ENCODE results near the gene TBC1D14. TPM values are rescaled to one million over a fixed set of nuclear protein-coding genes. Genes with fewer than 3 reads are reported as not detected.

Gene TBC1D14
- total and polyA plus RNA-seq, 4 donors: 12.9 to 59.7 (median 25.9) TPM

DNA sequence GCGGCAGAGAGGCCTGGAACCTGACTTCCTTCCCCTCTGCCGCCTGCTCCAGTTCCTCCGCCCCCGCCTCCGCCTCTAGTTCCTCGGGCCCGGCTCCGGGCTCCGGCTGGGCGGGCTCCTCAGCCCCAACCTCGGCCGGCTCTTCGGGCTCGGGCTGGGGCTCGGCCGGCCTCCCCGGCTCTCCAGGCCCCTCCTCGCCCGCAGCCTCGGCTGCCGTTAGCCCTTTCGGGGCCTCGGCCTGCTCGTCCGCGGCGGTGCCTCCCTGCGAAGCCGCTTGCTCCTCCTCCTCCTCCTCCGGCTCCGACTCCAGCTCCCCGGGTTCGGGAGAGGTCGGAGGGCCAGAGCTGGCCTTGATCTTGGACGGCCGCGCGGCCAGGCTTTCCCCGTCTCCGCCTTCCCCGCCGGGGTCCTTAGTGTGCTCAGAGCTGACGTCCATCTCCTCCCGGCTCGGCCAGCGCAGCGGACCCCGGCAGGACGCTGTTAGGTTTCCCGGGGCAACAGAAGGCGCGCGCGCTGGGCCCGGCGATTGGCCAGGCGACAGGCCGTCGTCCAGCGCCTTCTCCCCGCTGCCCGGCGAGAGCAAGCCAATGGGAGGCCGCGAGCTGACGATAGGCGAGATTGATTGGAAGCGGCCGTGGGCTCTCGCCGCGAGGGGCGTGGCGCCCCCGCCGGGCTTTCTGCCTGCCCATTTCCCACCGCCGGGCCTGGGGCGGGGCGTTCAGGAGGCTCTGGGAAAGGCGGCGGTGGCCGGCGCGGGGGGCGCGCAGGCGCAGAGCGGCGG lies 133.1 kb downstream of the TBC1D14 start:
- whole genome bisulfite sequencing, 2 donors: 0% methylated on average over 81 to 90 of the region's 90 CpGs
- Histone ChIP-seq H3K27me3 (ENCODE audit: control insufficient read depth in 1 of 2, insufficient read depth in 2 of 2, low read length in 1 of 2) (no peaks in the 10 kb centered on the region), H3K9me3 (ENCODE audit: control insufficient read depth, low read length) (no peaks in the 10 kb centered on the region), H3K4me3 (ENCODE audit: low read length in 2 of 2) (peak overlapping the region; percentile 18 to 60), H3K4me1 (ENCODE audit: control insufficient read depth in 1 of 2, insufficient read depth in 2 of 2, low read length in 2 of 2) (no peaks in the 10 kb centered on the region), H3K27ac (ENCODE audit: low read depth in 1 of 2, low read length in 2 of 2) (peak overlapping the region in 1 of 2 donors; percentile 53), H3K36me3 (ENCODE audit: control insufficient read depth in 1 of 2, insufficient read depth in 2 of 2, low read length in 1 of 2) (no peaks in the 10 kb centered on the region)
- ATAC-seq (ENCODE audit: low FRiP score) (peak; percentile 98), DNase-seq (peak; percentile 98 to 99)
- intact Hi-C loops (cut with DNase I): loop anchor here (1.0 to 5.0 kb wide), 5 partner anchors 26 to 325 kb away; partner anchors contain the start of genes GRPEL1 (in 2 of the 2) and BLOC1S4 (in 1 of the 2)

DNA sequence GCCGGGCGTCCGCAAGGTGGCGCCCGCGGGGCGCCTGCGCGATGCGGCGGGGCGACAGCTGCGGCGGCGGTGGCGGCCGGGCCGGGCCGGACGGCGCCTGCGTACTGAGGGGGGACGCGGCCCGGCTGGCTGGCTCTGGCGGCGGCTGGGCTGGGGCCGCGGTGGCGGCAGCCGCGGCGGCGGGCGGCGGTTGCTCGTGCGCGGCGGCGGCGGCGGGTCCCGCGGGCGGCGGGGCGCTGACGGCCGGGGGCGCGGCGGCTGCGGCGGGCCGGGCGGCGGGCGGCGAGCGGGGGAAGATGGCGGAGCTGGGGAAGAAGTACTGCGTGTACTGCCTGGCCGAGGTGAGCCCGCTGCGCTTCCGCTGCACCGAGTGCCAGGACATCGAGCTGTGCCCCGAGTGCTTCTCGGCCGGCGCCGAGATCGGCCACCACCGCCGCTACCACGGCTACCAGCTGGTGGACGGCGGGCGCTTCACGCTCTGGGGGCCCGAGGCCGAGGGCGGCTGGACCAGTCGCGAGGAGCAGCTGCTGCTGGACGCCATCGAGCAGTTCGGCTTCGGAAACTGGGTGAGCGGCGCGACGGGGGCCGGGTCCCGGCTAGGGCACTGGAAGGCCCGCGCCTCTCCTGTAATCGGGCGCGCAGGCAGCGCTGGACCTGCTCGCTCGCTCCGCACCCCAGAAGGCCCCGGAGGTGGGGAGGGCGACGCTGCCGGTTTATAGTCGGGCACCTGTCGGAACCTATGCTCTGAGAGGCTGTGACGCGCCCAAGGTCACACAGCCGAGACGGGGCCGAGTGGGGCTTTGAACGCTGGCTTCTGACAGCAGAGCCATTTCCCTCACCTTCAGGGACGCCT lies 133.9 kb downstream of the TBC1D14 start, which contains the start of gene TADA2B:
Gene TADA2B (plus strand): TSS at position 89 of the 853 bp plus-strand sequence. CDS start 208 bp downstream, at position 297.
- H3K27me3 ChIP-seq (ENCODE audit: control insufficient read depth in 1 of 2, insufficient read depth in 2 of 2, low read length in 1 of 2): no peaks in the 10 kb centered on the region
- no peaks in the 10 kb centered on the region for H3K4me1 ChIP-seq (ENCODE audit: control insufficient read depth in 1 of 2, insufficient read depth in 2 of 2, low read length in 2 of 2)
- H3K9me3 ChIP-seq (ENCODE audit: control insufficient read depth, low read length): no peaks in the 10 kb centered on the region
- H3K4me3 ChIP-seq (ENCODE audit: low read length in 2 of 2): peak within 1 kb of the TSS; percentile 46 to 93
- intact Hi-C loops (cut with DNase I): loop anchor here (1.0 to 5.0 kb wide), 5 partner anchors 25 to 326 kb away; partner anchors contain the start of genes GRPEL1 (in 2 of the 2) and BLOC1S4 (in 1 of the 2)
- no peaks in the 10 kb centered on the region for H3K36me3 ChIP-seq (ENCODE audit: control insufficient read depth in 1 of 2, insufficient read depth in 2 of 2, low read length in 1 of 2)
- DNase-seq: peak; percentile 67 to 86
- 0 to 1% methylated on average over 76 to 119 of the region's 119 CpGs for WGBS, 2 donors
- ATAC-seq (ENCODE audit: low FRiP score): peak; percentile 41
- peak within 1 kb of the TSS; percentile 63 to 93 for H3K27ac ChIP-seq (ENCODE audit: low read depth in 1 of 2, low read length in 2 of 2)

DNA sequence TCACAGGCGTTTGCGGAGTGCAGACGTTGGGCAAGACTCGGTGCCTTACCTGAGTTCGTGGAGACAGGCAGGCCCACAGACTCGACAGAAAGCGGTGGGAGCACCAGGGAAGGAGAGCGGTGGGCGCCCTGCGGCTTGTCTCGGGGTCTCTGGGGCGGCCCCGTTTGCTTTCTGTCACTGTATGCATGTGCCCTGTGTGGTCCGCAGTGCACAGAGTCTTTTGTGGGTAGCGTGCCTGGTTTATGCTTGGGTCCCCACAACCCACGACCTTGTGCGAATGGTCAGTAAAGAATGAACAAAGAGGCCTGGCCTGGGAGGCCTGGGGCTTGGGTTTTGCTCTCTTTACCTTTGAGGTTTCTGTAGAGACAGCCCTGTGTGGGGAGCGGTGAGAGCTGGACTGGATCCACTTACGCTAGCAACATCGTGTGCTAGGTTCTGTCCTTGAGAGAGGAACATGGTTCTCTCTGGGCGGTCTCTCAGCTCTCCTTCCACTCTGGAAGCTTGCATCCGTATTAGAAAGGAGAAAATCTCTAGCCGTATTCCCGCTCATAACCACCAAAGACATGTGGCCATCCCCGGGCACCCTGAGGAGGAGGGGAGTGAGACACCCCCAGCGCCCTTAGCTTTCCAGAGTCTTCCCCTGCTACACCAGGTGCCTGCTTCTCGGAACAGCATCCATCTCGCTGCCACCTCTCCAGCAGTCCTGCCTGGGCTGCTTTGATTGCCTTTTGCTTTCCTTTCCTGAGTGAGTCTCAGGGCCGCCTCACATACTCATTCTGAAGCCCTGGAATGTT lies 134.7 kb downstream of the TBC1D14 start:
- DNase-seq (peak; percentile 41 to 60), ATAC-seq (ENCODE audit: low FRiP score) (no peak)
- H3K4me1 ChIP-seq (ENCODE audit: control insufficient read depth in 1 of 2, insufficient read depth in 2 of 2, low read length in 2 of 2): no peaks in the 10 kb centered on the region
- no peaks in the 10 kb centered on the region for H3K9me3 ChIP-seq (ENCODE audit: control insufficient read depth, low read length)
- H3K27me3 ChIP-seq (ENCODE audit: control insufficient read depth in 1 of 2, insufficient read depth in 2 of 2, low read length in 1 of 2): no peaks in the 10 kb centered on the region
- intact Hi-C loops (cut with DNase I): loop anchor here (5.0 kb wide), 2 partner anchors 57 to 327 kb away; partner anchors contain the start of gene BLOC1S4 (in 1 of the 2)
- H3K27ac ChIP-seq (ENCODE audit: low read depth in 1 of 2, low read length in 2 of 2): peak overlapping the region in 1 of 2 donors; percentile 93
- no peaks in the 10 kb centered on the region for H3K36me3 ChIP-seq (ENCODE audit: control insufficient read depth in 1 of 2, insufficient read depth in 2 of 2, low read length in 1 of 2)
- peak overlapping the region; percentile 46 to 93 for H3K4me3 ChIP-seq (ENCODE audit: low read length in 2 of 2)
- 6 to 7% methylated on average over 29 of the region's 29 CpGs for WGBS, 2 donors

DNA sequence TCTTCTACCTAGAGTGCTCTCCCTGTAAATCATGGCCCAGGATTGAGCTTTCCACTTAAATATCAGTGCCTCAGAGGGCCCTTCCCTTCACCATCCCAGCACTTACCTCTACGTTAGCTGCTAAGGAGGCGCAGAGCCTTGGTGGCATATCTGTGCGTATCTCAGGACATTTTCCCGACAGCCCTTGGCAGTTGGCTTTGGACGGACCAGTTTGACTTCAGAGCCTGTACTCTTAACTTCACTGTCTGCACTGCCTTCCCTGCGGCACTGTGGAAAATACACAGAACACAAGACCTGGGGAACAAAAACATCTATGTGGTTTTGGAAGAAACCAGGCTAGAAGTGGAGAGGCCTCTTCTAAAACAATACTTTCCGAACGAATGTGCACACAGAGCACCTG lies 135.9 kb downstream of the TBC1D14 start:
- WGBS, 2 donors: 75 to 80% methylated on average over 8 of the region's 8 CpGs
- no peak overlapping the region for H3K4me3 ChIP-seq (ENCODE audit: low read length in 2 of 2)
- intact Hi-C loops (cut with DNase I): no loop called here
- H3K27me3 ChIP-seq (ENCODE audit: control insufficient read depth in 1 of 2, insufficient read depth in 2 of 2, low read length in 1 of 2): no peaks in the 10 kb centered on the region
- no peaks in the 10 kb centered on the region for H3K9me3 ChIP-seq (ENCODE audit: control insufficient read depth, low read length)
- H3K36me3 ChIP-seq (ENCODE audit: control insufficient read depth in 1 of 2, insufficient read depth in 2 of 2, low read length in 1 of 2): no peaks in the 10 kb centered on the region
- H3K4me1 ChIP-seq (ENCODE audit: control insufficient read depth in 1 of 2, insufficient read depth in 2 of 2, low read length in 2 of 2): no peaks in the 10 kb centered on the region
- ATAC-seq (ENCODE audit: low FRiP score): no peak
- peak in 1 of 2 donors; percentile 30 for DNase-seq
- no peak overlapping the region for H3K27ac ChIP-seq (ENCODE audit: low read depth in 1 of 2, low read length in 2 of 2)

- WGBS, 2 donors: 76 to 78% methylated on average over 23 of the region's 23 CpGs
- no peaks in the 10 kb centered on the region for H3K4me1 ChIP-seq (ENCODE audit: control insufficient read depth in 1 of 2, insufficient read depth in 2 of 2, low read length in 2 of 2)
- intact Hi-C loops (cut with DNase I): no loop called here
Measured at GRCh38 chr4:7045961-7046921, 136.6 kb downstream of the TBC1D14 start.

DNA sequence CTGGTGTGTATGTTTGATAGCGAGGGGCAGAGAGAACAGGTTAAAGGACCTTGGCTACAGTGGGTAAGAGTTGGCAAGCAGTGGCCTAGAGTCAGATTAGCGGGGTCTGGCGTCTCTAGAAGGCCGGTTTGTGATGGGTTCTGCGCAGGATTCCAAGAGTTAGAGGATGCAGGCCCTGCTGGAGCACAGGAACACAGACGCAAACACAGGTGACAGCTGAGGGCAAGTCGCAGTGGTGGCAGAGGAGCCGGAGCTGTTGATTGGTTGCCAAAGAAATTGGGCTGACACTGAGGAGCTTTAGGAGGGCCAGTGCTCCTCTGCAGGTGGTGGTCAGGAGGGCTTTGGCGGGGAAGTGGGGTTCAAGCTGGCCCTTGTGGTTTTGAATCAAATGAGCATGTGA lies 137.3 kb downstream of the TBC1D14 start:
- no peaks in the 10 kb centered on the region for H3K9me3 ChIP-seq (ENCODE audit: control insufficient read depth, low read length)
- DNase-seq (peak in 1 of 2 donors; percentile 59), ATAC-seq (ENCODE audit: low FRiP score) (no peak)
- no peaks in the 10 kb centered on the region for H3K4me1 ChIP-seq (ENCODE audit: control insufficient read depth in 1 of 2, insufficient read depth in 2 of 2, low read length in 2 of 2)
- 87 to 97% methylated on average over 9 of the region's 9 CpGs for WGBS, 2 donors
- intact Hi-C loops (cut with DNase I): no loop called here
- no peak overlapping the region for H3K4me3 ChIP-seq (ENCODE audit: low read length in 2 of 2)
- no peak overlapping the region for H3K27ac ChIP-seq (ENCODE audit: low read depth in 1 of 2, low read length in 2 of 2)
- H3K27me3 ChIP-seq (ENCODE audit: control insufficient read depth in 1 of 2, insufficient read depth in 2 of 2, low read length in 1 of 2): no peaks in the 10 kb centered on the region
- no peaks in the 10 kb centered on the region for H3K36me3 ChIP-seq (ENCODE audit: control insufficient read depth in 1 of 2, insufficient read depth in 2 of 2, low read length in 1 of 2)

More at GRCh38 chr4:7045961-7046921, 136.6 kb downstream of the TBC1D14 start:
- no peak overlapping the region for H3K27ac ChIP-seq (ENCODE audit: low read depth in 1 of 2, low read length in 2 of 2)
- H3K9me3 ChIP-seq (ENCODE audit: control insufficient read depth, low read length): no peaks in the 10 kb centered on the region
- H3K27me3 ChIP-seq (ENCODE audit: control insufficient read depth in 1 of 2, insufficient read depth in 2 of 2, low read length in 1 of 2): no peaks in the 10 kb centered on the region
- DNase-seq (peak; percentile 34 to 68), ATAC-seq (ENCODE audit: low FRiP score) (no peak)
- H3K4me3 ChIP-seq (ENCODE audit: low read length in 2 of 2): no peak overlapping the region
- H3K36me3 ChIP-seq (ENCODE audit: control insufficient read depth in 1 of 2, insufficient read depth in 2 of 2, low read length in 1 of 2): no peaks in the 10 kb centered on the region

GRCh38 chr4:7048642-7049041 lies 139.0 kb downstream of the TBC1D14 start:
- no peak for ATAC-seq (ENCODE audit: low FRiP score)
- no peak overlapping the region for H3K4me3 ChIP-seq (ENCODE audit: low read length in 2 of 2)
- DNase-seq: peak in 1 of 2 donors; percentile 23
- H3K4me1 ChIP-seq (ENCODE audit: control insufficient read depth in 1 of 2, insufficient read depth in 2 of 2, low read length in 2 of 2): no peaks in the 10 kb centered on the region
- 91 to 92% methylated on average over 12 of the region's 12 CpGs for WGBS, 2 donors
- no peaks in the 10 kb centered on the region for H3K27me3 ChIP-seq (ENCODE audit: control insufficient read depth in 1 of 2, insufficient read depth in 2 of 2, low read length in 1 of 2)
- H3K27ac ChIP-seq (ENCODE audit: low read depth in 1 of 2, low read length in 2 of 2): no peak overlapping the region
- intact Hi-C loops (cut with DNase I): no loop called here
- H3K9me3 ChIP-seq (ENCODE audit: control insufficient read depth, low read length): no peaks in the 10 kb centered on the region
- H3K36me3 ChIP-seq (ENCODE audit: control insufficient read depth in 1 of 2, insufficient read depth in 2 of 2, low read length in 1 of 2): no peaks in the 10 kb centered on the region
